Activated CD8-positive, alpha-beta T cell treated with anti-CD3 and anti-CD28 coated beads for 36 hours (primary cell): ENCODE results near the gene EEF2KMT. TPM values are rescaled to one million over a fixed set of nuclear protein-coding genes. Genes with fewer than 3 reads are reported as not detected.

ENCODE experiments used
- ATAC-seq: fragments of 200-7000 bp; cut with Tn5 transposase; one replicate; pipeline ENCODE4 v1.10.0; 2021; ENCODE audit warnings: mild to moderate bottlenecking, moderate library complexity
- CTCF ChIA-PET: fragments of 350-600 bp; sonication (Branson Sonifier 250); formaldehyde crosslinking; loops from one replicate; lab custom pipeline; 2021; ENCODE audit warnings: antibody characterized with exemption; lab: Charles Lee
- POLR2A ChIA-PET: fragments of 350-600 bp; sonication (Branson Sonifier 250); formaldehyde crosslinking; loops from one replicate; lab custom pipeline; 2021; ENCODE audit warnings: antibody characterized with exemption; lab: Charles Lee
- DNase-seq: peaks from one replicate; pipeline ENCODE4 v3.0.0-alpha.2; 2020
- H3K27ac Mint-ChIP-seq: one replicate; pipeline ENCODE4 v1.8.0; 2021; ENCODE audit warnings: mild to moderate bottlenecking, mixed read lengths
- H3K27me3 Mint-ChIP-seq: one replicate; pipeline ENCODE4 v1.8.0; 2021; ENCODE audit warnings: mixed read lengths
- H3K36me3 Mint-ChIP-seq: one replicate; pipeline ENCODE4 v1.8.0; 2021; ENCODE audit warnings: low read depth, mixed read lengths
- H3K4me1 Mint-ChIP-seq: one replicate; pipeline ENCODE4 v1.8.0; 2021; ENCODE audit warnings: low read depth, mixed read lengths
- H3K4me3 Mint-ChIP-seq: one replicate; pipeline ENCODE4 v1.8.0; 2021; ENCODE audit warnings: mild to moderate bottlenecking, moderate library complexity, mixed read lengths
- H3K9me3 Mint-ChIP-seq: one replicate; pipeline ENCODE4 v1.8.0; 2021; ENCODE audit warnings: mixed read lengths
- intact Hi-C: fragments of 100-400 bp; cut with micrococcal nuclease; formaldehyde crosslinking; loops from one replicate; pipeline ENCODE4 v1.10.0; 2022
- total RNA-seq, 2 experiments: library from RNA; stranded (reverse); gene quantifications; one replicate each; pipeline ENCODE4 v1.2.3, GENCODE V29; 2021
- TF ChIP-seq, protein P1 (sequence below): fragments of 200-600 bp; IDR thresholded peaks from one replicate; pipeline ENCODE4 v1.8.0; 2022; ENCODE audit warnings: antibody characterized with exemption, mild to moderate bottlenecking

EEF2KMT gene
- total RNA-seq, 2 experiments from 2014 or later: 19.7 to 20.5 TPM

DNA sequence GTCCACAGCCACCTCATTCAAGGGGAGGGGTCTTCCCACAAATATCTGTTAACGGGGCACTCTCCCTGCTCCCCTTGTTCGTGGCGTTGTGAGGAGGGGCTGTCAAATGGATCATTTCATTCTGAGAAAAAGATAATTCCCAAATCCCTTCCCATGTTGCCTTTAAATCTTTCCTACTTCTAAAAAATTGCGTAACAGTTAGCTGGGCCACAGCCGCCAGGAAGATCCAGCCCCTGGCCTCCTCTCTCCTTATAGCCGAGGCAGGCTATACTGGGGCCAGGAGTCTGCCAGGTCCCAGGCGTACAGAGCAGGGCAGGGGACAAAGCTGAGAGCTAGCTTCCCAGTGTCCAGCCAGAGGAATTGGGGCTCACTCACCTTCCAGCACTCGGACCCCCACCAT, 32.3 kb downstream of the EEF2KMT start:
- no peaks in the 10 kb centered on the region for H3K4me1 Mint-ChIP-seq
- H3K4me3 Mint-ChIP-seq: no peak overlapping the region
- no peak for ATAC-seq
- H3K27me3 Mint-ChIP-seq: no peaks in the 10 kb centered on the region
- ChIA-PET CTCF (interaction anchor here (1.6 kb wide), 1 partner anchor 9 kb away, joined by 4 read pairs; no protein-coding TSS in a partner anchor), POLR2A (interaction anchor here (1.1 kb wide), 1 partner anchor 32 kb away, joined by 3 read pairs; no protein-coding TSS in a partner anchor)
- TF ChIP-seq, protein P1, sequence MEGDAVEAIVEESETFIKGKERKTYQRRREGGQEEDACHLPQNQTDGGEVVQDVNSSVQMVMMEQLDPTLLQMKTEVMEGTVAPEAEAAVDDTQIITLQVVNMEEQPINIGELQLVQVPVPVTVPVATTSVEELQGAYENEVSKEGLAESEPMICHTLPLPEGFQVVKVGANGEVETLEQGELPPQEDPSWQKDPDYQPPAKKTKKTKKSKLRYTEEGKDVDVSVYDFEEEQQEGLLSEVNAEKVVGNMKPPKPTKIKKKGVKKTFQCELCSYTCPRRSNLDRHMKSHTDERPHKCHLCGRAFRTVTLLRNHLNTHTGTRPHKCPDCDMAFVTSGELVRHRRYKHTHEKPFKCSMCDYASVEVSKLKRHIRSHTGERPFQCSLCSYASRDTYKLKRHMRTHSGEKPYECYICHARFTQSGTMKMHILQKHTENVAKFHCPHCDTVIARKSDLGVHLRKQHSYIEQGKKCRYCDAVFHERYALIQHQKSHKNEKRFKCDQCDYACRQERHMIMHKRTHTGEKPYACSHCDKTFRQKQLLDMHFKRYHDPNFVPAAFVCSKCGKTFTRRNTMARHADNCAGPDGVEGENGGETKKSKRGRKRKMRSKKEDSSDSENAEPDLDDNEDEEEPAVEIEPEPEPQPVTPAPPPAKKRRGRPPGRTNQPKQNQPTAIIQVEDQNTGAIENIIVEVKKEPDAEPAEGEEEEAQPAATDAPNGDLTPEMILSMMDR: no peak
- H3K36me3 Mint-ChIP-seq: no peaks in the 10 kb centered on the region
- no peaks in the 10 kb centered on the region for H3K9me3 Mint-ChIP-seq
- intact Hi-C loops: no loop called here
- no peak for DNase-seq
- H3K27ac Mint-ChIP-seq: no peak overlapping the region

- no peak overlapping the region for H3K4me3 Mint-ChIP-seq
- TF ChIP-seq, protein P1: no peak
- H3K27ac Mint-ChIP-seq: no peak overlapping the region
- no peaks in the 10 kb centered on the region for H3K4me1 Mint-ChIP-seq
- H3K27me3 Mint-ChIP-seq: no peaks in the 10 kb centered on the region
- intact Hi-C loops: no loop called here
- no peak for DNase-seq
- POLR2A ChIA-PET: interaction anchor here (1.1 kb wide), 1 partner anchor 32 kb away, joined by 3 read pairs; no protein-coding TSS in a partner anchor
- CTCF ChIA-PET: interaction anchor here (1.6 kb wide), 1 partner anchor 9 kb away, joined by 4 read pairs; no protein-coding TSS in a partner anchor
- H3K9me3 Mint-ChIP-seq: no peaks in the 10 kb centered on the region
- no peak for ATAC-seq
- H3K36me3 Mint-ChIP-seq: no peaks in the 10 kb centered on the region
Observed at GRCh38 chr16:5064915-5065314, 32.7 kb downstream of the EEF2KMT start.

DNA sequence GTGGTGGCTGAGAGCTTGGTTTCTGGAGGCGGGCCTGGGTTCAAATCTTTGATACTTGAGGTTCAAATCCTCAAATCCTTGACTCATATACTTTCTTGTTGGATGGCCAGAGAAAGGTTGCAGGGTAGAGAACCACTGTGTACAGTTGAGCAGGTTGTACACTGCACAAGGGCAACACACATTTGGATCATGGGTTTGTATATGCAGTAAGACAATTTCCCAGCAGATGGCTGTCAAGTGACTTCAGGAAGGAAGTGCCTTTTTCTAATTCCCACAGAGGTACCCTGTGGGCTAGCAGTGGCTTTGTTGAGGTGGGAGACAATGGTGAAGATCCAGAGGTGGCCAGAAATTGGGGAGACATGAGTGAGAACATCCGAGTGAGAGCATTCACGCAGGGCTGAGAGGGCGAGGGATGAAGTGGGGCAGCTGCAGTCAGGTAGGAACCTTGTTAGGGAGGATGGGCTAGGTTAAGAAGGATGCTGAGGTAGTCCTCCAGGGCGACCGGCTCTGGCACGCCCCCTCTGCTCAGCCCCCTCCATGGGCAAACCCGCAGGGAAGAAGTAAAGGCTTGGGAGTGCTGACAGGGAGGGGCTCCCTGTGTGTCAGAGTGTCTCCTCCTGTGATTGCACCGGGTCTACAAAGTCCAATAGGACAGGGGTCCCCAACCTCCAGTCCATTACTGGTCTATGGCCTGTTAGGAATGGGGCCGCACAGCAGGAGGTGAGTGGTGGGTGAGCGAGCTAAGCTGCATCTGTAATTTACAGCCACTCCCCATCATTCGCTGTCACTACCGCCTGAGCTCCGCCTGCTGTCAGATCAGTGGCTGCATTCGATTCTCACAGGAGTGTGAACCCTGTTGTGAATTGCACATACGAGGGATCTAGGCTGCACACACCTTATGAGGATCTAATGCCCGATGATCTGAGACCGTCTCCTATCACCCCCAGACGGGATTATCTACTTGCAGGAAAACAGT, 34.5 kb downstream of the EEF2KMT start:
- no peaks in the 10 kb centered on the region for H3K27me3 Mint-ChIP-seq
- H3K36me3 Mint-ChIP-seq: no peaks in the 10 kb centered on the region
- ATAC-seq (no peak), DNase-seq (no peak)
- no peak overlapping the region for H3K27ac Mint-ChIP-seq
- TF ChIP-seq, protein P1: no peak
- ChIA-PET CTCF (no interaction called here), POLR2A (no interaction called here)
- H3K4me3 Mint-ChIP-seq: no peak overlapping the region
- no peaks in the 10 kb centered on the region for H3K9me3 Mint-ChIP-seq
- intact Hi-C loops: no loop called here
- H3K4me1 Mint-ChIP-seq: no peaks in the 10 kb centered on the region

DNA sequence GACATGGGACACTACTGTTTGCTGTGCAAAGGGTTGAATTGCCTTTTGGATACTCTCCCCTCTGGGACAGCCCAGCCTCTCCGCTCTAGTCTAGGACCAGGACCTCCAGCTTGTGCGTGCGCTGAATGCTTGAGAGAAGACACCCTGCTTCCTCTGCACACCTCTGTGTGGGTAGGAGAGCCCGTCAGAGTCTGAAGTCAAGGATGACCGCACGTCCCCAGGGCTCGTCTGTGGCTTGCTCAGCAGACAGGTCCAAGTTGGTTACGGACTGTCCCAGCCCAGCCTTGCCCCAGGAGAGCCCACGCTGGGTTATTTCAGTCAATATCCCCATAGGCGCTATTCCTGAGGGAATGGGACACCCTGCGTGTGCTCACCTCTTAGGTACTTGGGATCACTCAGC, 35.5 kb downstream of the EEF2KMT start:
- POLR2A ChIA-PET: no interaction called here

More for the DNA sequence above, 35.5 kb downstream of the EEF2KMT start:
- ATAC-seq (no peak), DNase-seq (no peak)
- H3K36me3 Mint-ChIP-seq: no peaks in the 10 kb centered on the region
- no peaks in the 10 kb centered on the region for H3K27me3 Mint-ChIP-seq
- CTCF ChIA-PET: no interaction called here
- TF ChIP-seq, protein P1: no peak
- H3K4me1 Mint-ChIP-seq: no peaks in the 10 kb centered on the region
- intact Hi-C loops: no loop called here
- H3K27ac Mint-ChIP-seq: no peak overlapping the region
- no peak overlapping the region for H3K4me3 Mint-ChIP-seq
- no peaks in the 10 kb centered on the region for H3K9me3 Mint-ChIP-seq
